Astrocyte (in vitro differentiated cells and primary cell): ENCODE results near the gene NHLRC2. TPM values are rescaled to one million over a fixed set of nuclear protein-coding genes. Genes with fewer than 3 reads are reported as not detected.
"Not testable (repeated sequence)": the region's sequence is repeated elsewhere in the genome, so short reads cannot be mapped to it uniquely, and the experiment has no call there.

Source experiments
- DNase-seq: peaks from one replicate; pipeline ENCODE4 v3.0.0-alpha.2; 2010; ENCODE audit warnings: low read depth
- FAIRE-seq: peaks from 2 replicates; lab custom pipeline; 2011; peaks lifted over from hg19 to GRCh38; lab: Jason Lieb, UNC
- H2AFZ ChIP-seq: 2 replicates; pipeline ENCODE4 v1.6.0; 2012; ENCODE audit warnings: low read depth, low read length, inconsistent platforms
- H3K27ac ChIP-seq: 2 replicates; pipeline ENCODE4 v1.5.1; 2011; ENCODE audit warnings: low read depth, low read length, inconsistent platforms
- H3K27me3 ChIP-seq: 2 replicates; pipeline ENCODE4 v1.6.0; 2011; ENCODE audit warnings: low read length, inconsistent platforms; ENCODE audit not compliant: insufficient read depth
- H3K36me3 ChIP-seq: 2 replicates; pipeline ENCODE4 v1.5.1; 2011; ENCODE audit warnings: low read length, inconsistent platforms; ENCODE audit not compliant: insufficient read depth
- H3K4me1 ChIP-seq: 2 replicates; pipeline ENCODE4 v1.5.1; 2011; ENCODE audit warnings: low read length, inconsistent platforms; ENCODE audit not compliant: insufficient read depth
- H3K4me2 ChIP-seq: 2 replicates; pipeline ENCODE4 v1.6.0; 2012; ENCODE audit warnings: low read length, inconsistent platforms
- H3K4me3 ChIP-seq: 2 replicates; pipeline ENCODE4 v1.5.1; 2011; ENCODE audit warnings: low read depth, mild to moderate bottlenecking, low read length, inconsistent platforms; ENCODE audit not compliant: insufficient read depth
- H3K79me2 ChIP-seq: 2 replicates; pipeline ENCODE4 v1.6.0; 2012; ENCODE audit warnings: mild to moderate bottlenecking, low read length, inconsistent platforms; ENCODE audit not compliant: insufficient read depth
- H3K9ac ChIP-seq: 2 replicates; pipeline ENCODE4 v1.6.0; 2012; ENCODE audit warnings: mild to moderate bottlenecking, low read length, inconsistent platforms
- H3K9me3 ChIP-seq: 2 replicates; pipeline ENCODE4 v1.5.1; 2012; ENCODE audit warnings: low read depth, mild to moderate bottlenecking, low read length, inconsistent platforms; ENCODE audit not compliant: insufficient read depth
- H4K20me1 ChIP-seq: 2 replicates; pipeline ENCODE4 v1.6.0; 2012; ENCODE audit warnings: low read length, inconsistent platforms; ENCODE audit not compliant: insufficient read depth
- H3K27ac Mint-ChIP-seq: one replicate; pipeline ENCODE4 v1.8.0; 2021; ENCODE audit warnings: mild to moderate bottlenecking, mixed read lengths; ENCODE audit not compliant: unreplicated experiment
- H3K27me3 Mint-ChIP-seq: one replicate; pipeline ENCODE4 v1.8.0; 2021; ENCODE audit warnings: low read depth, mixed read lengths; ENCODE audit not compliant: unreplicated experiment
- H3K36me3 Mint-ChIP-seq: one replicate; pipeline ENCODE4 v1.8.0; 2021; ENCODE audit warnings: low read depth, mixed read lengths; ENCODE audit not compliant: unreplicated experiment
- H3K4me1 Mint-ChIP-seq: one replicate; pipeline ENCODE4 v1.8.0; 2021; ENCODE audit warnings: low read depth, mixed read lengths; ENCODE audit not compliant: unreplicated experiment
- H3K4me3 Mint-ChIP-seq: one replicate; pipeline ENCODE4 v1.8.0; 2021; ENCODE audit warnings: mild to moderate bottlenecking, moderate library complexity, mixed read lengths; ENCODE audit not compliant: unreplicated experiment
- H3K9me3 Mint-ChIP-seq: one replicate; pipeline ENCODE4 v1.8.0; 2021; ENCODE audit warnings: mild to moderate bottlenecking, mixed read lengths; ENCODE audit not compliant: unreplicated experiment
- EZH2 ChIP-seq: IDR thresholded peaks from 2 replicates; pipeline ENCODE4 v1.6.1; 2012; ENCODE audit warnings: mild to moderate bottlenecking, low read length, inconsistent platforms; ENCODE audit not compliant: insufficient read depth
- total RNA-seq: library from RNA; stranded (reverse); gene quantifications from 2 replicates; pipeline ENCODE4 v1.2.1, GENCODE V29; 2021
- TF ChIP-seq, protein P1 (sequence below): IDR thresholded peaks from 2 replicates; pipeline ENCODE4 v1.5.1; 2011; ENCODE audit warnings: low read depth, mild to moderate bottlenecking, inconsistent platforms, low read length, moderate library complexity; ENCODE audit not compliant: insufficient read depth

NHLRC2 gene
- total RNA-seq, 1 donor from 2014 or later, result 16.9 TPM

DNA sequence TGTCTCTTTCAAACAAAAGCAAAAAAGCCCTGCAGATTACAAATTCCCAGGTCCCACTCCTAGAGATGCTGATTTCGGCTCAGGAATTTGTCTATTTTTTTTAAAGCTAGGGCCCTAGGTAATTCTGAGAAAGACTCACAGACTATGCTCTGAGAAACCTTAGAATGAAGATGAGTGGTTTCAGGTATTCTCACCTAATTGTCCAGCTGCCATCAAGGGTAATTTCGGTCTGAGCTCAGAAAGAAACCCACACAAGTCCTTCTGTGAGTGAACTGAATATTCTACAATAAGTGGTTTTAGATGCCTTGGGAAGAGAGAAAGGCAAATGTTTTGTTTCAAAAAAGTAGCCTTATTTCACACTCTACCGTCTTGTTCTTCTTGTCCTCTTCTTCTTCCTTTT, 46.3 kb upstream of the NHLRC2 start:
- H3K36me3 Mint-ChIP-seq, result no peaks in the 10 kb centered on the region
- Histone ChIP-seq H3K4me3 (no peak overlapping the region), H3K9ac (no peak overlapping the region), H3K36me3 (no peaks in the 10 kb centered on the region), H3K27ac (no peak overlapping the region), H4K20me1 (no peaks in the 10 kb centered on the region), H3K4me1 (no peaks in the 10 kb centered on the region), H2AFZ (no peak overlapping the region), H3K27me3 (peaks cover 8% of the 10 kb centered on the region), H3K79me2 (no peaks in the 10 kb centered on the region), H3K4me2 (no peak overlapping the region), H3K9me3 (no peaks in the 10 kb centered on the region)
- DNase-seq (no peak), FAIRE-seq (no peak)
- H3K27ac Mint-ChIP-seq, result no peak overlapping the region
- TF ChIP-seq, protein P1, sequence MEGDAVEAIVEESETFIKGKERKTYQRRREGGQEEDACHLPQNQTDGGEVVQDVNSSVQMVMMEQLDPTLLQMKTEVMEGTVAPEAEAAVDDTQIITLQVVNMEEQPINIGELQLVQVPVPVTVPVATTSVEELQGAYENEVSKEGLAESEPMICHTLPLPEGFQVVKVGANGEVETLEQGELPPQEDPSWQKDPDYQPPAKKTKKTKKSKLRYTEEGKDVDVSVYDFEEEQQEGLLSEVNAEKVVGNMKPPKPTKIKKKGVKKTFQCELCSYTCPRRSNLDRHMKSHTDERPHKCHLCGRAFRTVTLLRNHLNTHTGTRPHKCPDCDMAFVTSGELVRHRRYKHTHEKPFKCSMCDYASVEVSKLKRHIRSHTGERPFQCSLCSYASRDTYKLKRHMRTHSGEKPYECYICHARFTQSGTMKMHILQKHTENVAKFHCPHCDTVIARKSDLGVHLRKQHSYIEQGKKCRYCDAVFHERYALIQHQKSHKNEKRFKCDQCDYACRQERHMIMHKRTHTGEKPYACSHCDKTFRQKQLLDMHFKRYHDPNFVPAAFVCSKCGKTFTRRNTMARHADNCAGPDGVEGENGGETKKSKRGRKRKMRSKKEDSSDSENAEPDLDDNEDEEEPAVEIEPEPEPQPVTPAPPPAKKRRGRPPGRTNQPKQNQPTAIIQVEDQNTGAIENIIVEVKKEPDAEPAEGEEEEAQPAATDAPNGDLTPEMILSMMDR, result no peak
- H3K4me3 Mint-ChIP-seq, result no peak overlapping the region
- H3K9me3 Mint-ChIP-seq, result peaks cover 3% of the 10 kb centered on the region
- H3K27me3 Mint-ChIP-seq, result peaks cover 34% of the 10 kb centered on the region
- no peaks in the 10 kb centered on the region for H3K4me1 Mint-ChIP-seq

DNA sequence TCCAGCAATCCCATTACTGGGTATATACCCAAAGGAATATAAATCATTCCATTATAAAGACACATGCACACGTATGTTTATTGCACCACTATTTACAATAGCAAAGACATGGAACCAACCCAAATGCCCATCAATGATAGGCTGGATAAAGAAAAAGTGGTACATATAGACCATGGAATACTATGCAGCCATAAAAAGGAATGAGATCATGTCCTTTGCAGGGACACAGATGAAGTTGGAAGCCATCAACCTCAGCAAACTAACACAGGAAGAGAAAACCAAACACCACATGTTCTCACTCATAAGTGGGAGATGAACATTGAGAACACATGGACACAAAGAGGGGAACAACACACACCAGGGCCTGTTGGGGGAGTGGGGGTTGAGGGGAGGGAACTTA, 39.8 kb upstream of the NHLRC2 start:
- not testable (repeated sequence) for H3K4me2 ChIP-seq, H3K79me2 ChIP-seq, H3K9me3 ChIP-seq, H3K36me3 ChIP-seq, H3K36me3 Mint-ChIP-seq, H4K20me1 ChIP-seq, FAIRE-seq, H3K9ac ChIP-seq, DNase-seq, H3K4me1 ChIP-seq, H2AFZ ChIP-seq, H3K27ac ChIP-seq, H3K4me1 Mint-ChIP-seq, H3K27ac Mint-ChIP-seq, H3K4me3 Mint-ChIP-seq, H3K4me3 ChIP-seq, H3K27me3 ChIP-seq, H3K9me3 Mint-ChIP-seq
- H3K27me3 Mint-ChIP-seq, result peaks cover 27% of the 10 kb centered on the region

DNA sequence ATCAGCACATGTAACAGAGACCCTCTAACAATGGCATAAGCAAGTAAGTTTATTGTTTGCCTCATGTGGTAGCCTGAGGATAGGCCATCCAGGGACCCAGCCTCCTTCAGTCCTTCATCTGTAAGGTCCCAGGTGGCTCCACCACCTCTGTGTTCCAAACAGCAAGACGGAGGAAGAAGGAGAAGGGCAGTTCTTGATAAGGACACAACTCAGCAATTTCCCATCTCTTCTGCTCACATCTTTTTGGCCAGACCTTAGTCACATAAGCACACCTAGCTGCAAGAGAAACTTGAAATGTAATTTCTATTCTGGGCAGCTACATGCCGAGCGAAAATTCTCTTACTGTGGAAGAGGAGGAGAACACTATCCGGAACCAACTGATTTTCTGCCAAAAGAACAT, 34.5 kb upstream of the NHLRC2 start:
- H3K27ac ChIP-seq, result no peak overlapping the region
- no peak overlapping the region for H3K9ac ChIP-seq
- H3K4me1 ChIP-seq, result no peaks in the 10 kb centered on the region
- H3K4me3 Mint-ChIP-seq, result no peak overlapping the region
- H3K4me3 ChIP-seq, result no peak overlapping the region
- no peak overlapping the region for H3K27ac Mint-ChIP-seq
- TF ChIP-seq, protein P1, result no peak
- no peak for TF ChIP-seq EZH2
- no peaks in the 10 kb centered on the region for H4K20me1 ChIP-seq
- H3K27me3 Mint-ChIP-seq, result peaks cover 22% of the 10 kb centered on the region
- no peaks in the 10 kb centered on the region for H3K79me2 ChIP-seq
- no peaks in the 10 kb centered on the region for H3K36me3 Mint-ChIP-seq
- no peak overlapping the region for H3K4me2 ChIP-seq
- H3K4me1 Mint-ChIP-seq, result no peaks in the 10 kb centered on the region
- no peaks in the 10 kb centered on the region for H3K9me3 ChIP-seq
- DNase-seq (no peak), FAIRE-seq (no peak)
- H3K9me3 Mint-ChIP-seq, result no peaks in the 10 kb centered on the region
- H2AFZ ChIP-seq, result no peak overlapping the region
- H3K36me3 ChIP-seq, result no peaks in the 10 kb centered on the region
- no peaks in the 10 kb centered on the region for H3K27me3 ChIP-seq
